HEK293 (cell line): ENCODE measurements around the gene SFR1.

Experiments used
- CTCF ChIA-PET: fragments of 350-600 bp; formaldehyde crosslinking; extraction: SDS; loops from one replicate; lab custom pipeline; 2021; ENCODE audit warnings: antibody characterized with exemption; lab: Yijun Ruan, JAX
- POLR2A ChIA-PET: fragments of 300-600 bp; formaldehyde crosslinking; extraction: SDS; loops from one replicate; lab custom pipeline; 2020; ENCODE audit warnings: antibody characterized with exemption, inconsistent platforms; lab: Yijun Ruan, JAX
- H3K27ac ChIP-seq: fragments of 200-500 bp; sonication (Bioruptor generic); 2 replicates; pipeline ENCODE4 v1.5.1; 2014; ENCODE audit warnings: low read depth, low read length, control low read depth, inconsistent platforms; ENCODE audit errors: extremely low read depth
- H3K36me3 ChIP-seq, 2 experiments: fragments of 200-500 bp in 1 of 2; sonication (Bioruptor generic) in 1 of 2; 1 replicate in 1 of 2; 2 replicates in 1 of 2; pipeline ENCODE4 v1.5.1; 2014 to 2017; ENCODE audit warnings: inconsistent platforms in 2 of 2, low read length in 2 of 2; ENCODE audit not compliant: control insufficient read depth in 2 of 2, insufficient read depth in 1 of 2
- H3K4me1 ChIP-seq: fragments of 200-500 bp; sonication (Bioruptor generic); 2 replicates; pipeline ENCODE4 v1.5.1; 2014; ENCODE audit warnings: mild to moderate bottlenecking, low read length, inconsistent platforms; ENCODE audit not compliant: control insufficient read depth, insufficient read depth
- H3K4me3 ChIP-seq: 2 replicates; pipeline ENCODE4 v1.5.1; 2011; ENCODE audit warnings: low read depth, mild to moderate bottlenecking, control low read depth, low read length, moderate library complexity
- H3K9me3 ChIP-seq: fragments of 200-500 bp; sonication (Bioruptor generic); 2 replicates; pipeline ENCODE4 v1.5.1; 2014; ENCODE audit warnings: low read depth, low read length, inconsistent platforms; ENCODE audit not compliant: control insufficient read depth, insufficient read depth
- HOXD13 ChIP-seq: sonication (generic); formaldehyde crosslinking; IDR thresholded peaks from 2 replicates; pipeline ENCODE4 v1.8.0; 2022; ENCODE audit warnings: missing genetic modification reagents, borderline replicate concordance
- INSM2 ChIP-seq: fragments of 450-650 bp; formaldehyde crosslinking; IDR thresholded peaks from 2 replicates; pipeline ENCODE4 v1.5.1; 2016; ENCODE audit warnings: missing biosample characterization, missing genetic modification characterization
- KLF1 ChIP-seq: fragments of 450-650 bp; formaldehyde crosslinking; IDR thresholded peaks from 2 replicates; pipeline ENCODE4 v1.5.1; 2016; ENCODE audit warnings: missing biosample characterization, missing genetic modification characterization
- KLF10 ChIP-seq: fragments of 450-650 bp; IDR thresholded peaks from 2 replicates; pipeline ENCODE4 v1.5.1; 2018; ENCODE audit warnings: missing biosample characterization, mild to moderate bottlenecking, missing genetic modification characterization
- PRDM10 ChIP-seq: fragments of 450-650 bp; formaldehyde crosslinking; IDR thresholded peaks from 2 replicates; pipeline ENCODE4 v1.5.1; 2016; ENCODE audit warnings: missing biosample characterization, missing genetic modification characterization
- ZBTB20 ChIP-seq: fragments of 450-650 bp; formaldehyde crosslinking; IDR thresholded peaks from 2 replicates; pipeline ENCODE4 v1.5.1; 2016; ENCODE audit warnings: missing biosample characterization, missing genetic modification characterization
- ZNF132 ChIP-seq: fragments of 450-650 bp; formaldehyde crosslinking; IDR thresholded peaks from 2 replicates; pipeline ENCODE4 v1.5.1; 2017; ENCODE audit warnings: missing biosample characterization, missing genetic modification characterization, borderline replicate concordance
- ZNF148 ChIP-seq: fragments of 450-650 bp; formaldehyde crosslinking; IDR thresholded peaks from 2 replicates; pipeline ENCODE4 v1.5.0; 2017; ENCODE audit warnings: missing biosample characterization, missing genetic modification characterization, borderline replicate concordance
- ZNF16 ChIP-seq: fragments of 450-650 bp; formaldehyde crosslinking; IDR thresholded peaks from 2 replicates; pipeline ENCODE4 v1.5.1; 2016; ENCODE audit warnings: low read depth, missing biosample characterization, missing genetic modification characterization
- ZNF169 ChIP-seq: fragments of 450-650 bp; formaldehyde crosslinking; IDR thresholded peaks from 2 replicates; pipeline ENCODE4 v1.5.1; 2016; ENCODE audit warnings: missing biosample characterization, missing genetic modification characterization
- ZNF174 ChIP-seq: fragments of 450-650 bp; formaldehyde crosslinking; IDR thresholded peaks from 2 replicates; pipeline ENCODE4 v1.5.0; 2017; ENCODE audit warnings: missing biosample characterization, mild to moderate bottlenecking, missing genetic modification characterization
- ZNF18 ChIP-seq: fragments of 450-650 bp; formaldehyde crosslinking; IDR thresholded peaks from 2 replicates; pipeline ENCODE4 v1.5.1; 2016; ENCODE audit warnings: missing biosample characterization, missing genetic modification characterization
- ZNF2 ChIP-seq: fragments of 450-650 bp; formaldehyde crosslinking; IDR thresholded peaks from 2 replicates; pipeline ENCODE4 v1.5.1; 2016; ENCODE audit warnings: missing biosample characterization, missing genetic modification characterization
- ZNF23 ChIP-seq: fragments of 450-650 bp; formaldehyde crosslinking; IDR thresholded peaks from 2 replicates; pipeline ENCODE4 v1.5.1; 2016; ENCODE audit warnings: missing biosample characterization, missing genetic modification characterization, borderline replicate concordance
- ZNF449 ChIP-seq: fragments of 450-650 bp; formaldehyde crosslinking; IDR thresholded peaks from 2 replicates; pipeline ENCODE4 v1.5.1; 2017; ENCODE audit warnings: missing biosample characterization, mild to moderate bottlenecking, missing genetic modification characterization, moderate library complexity
- ZNF560 ChIP-seq: fragments of 450-650 bp; formaldehyde crosslinking; IDR thresholded peaks from 2 replicates; pipeline ENCODE4 v1.5.1; 2017; ENCODE audit warnings: missing biosample characterization, missing genetic modification characterization, borderline replicate concordance
- ZNF664 ChIP-seq: fragments of 450-650 bp; formaldehyde crosslinking; IDR thresholded peaks from 2 replicates; pipeline ENCODE4 v1.5.1; 2016; ENCODE audit warnings: missing biosample characterization, missing genetic modification characterization
- ZNF837 ChIP-seq: fragments of 450-650 bp; formaldehyde crosslinking; IDR thresholded peaks from 2 replicates; pipeline ENCODE4 v1.5.1; 2016; ENCODE audit warnings: missing biosample characterization, missing genetic modification characterization

Gene SFR1

GRCh38 chr10:104077247-104077646 is 44.7 kb upstream of the SFR1 start:
- no peaks in the 10 kb centered on the region for H3K36me3 ChIP-seq
- H3K27ac ChIP-seq, result peak overlapping the region; percentile 22; the same call in 1 of the 2 replicates
- H3K9me3 ChIP-seq, result no peaks in the 10 kb centered on the region

GRCh38 chr10:104077663-104078151 is 44.3 kb upstream of the SFR1 start:
- POLR2A ChIA-PET, result interaction anchor here (1.7 kb wide), 1 partner anchor 43 kb away, joined by 4 read pairs; no protein-coding TSS in a partner anchor
- no peaks in the 10 kb centered on the region for H3K36me3 ChIP-seq
- TF ChIP-seq ZBTB20 (tag by site-specific recombination) (no peak), ZNF2 (tag by site-specific recombination) (no peak), ZNF560 (tag by site-specific recombination) (no peak), HOXD13 (no peak), ZNF449 (tag by site-specific recombination) (peak; percentile 93)
- TF ChIP-seq, all 188 proteins: peak for 1
- CTCF ChIA-PET, result interaction anchor here (0.6 kb wide), 1 partner anchor 525 kb away, joined by 3 read pairs; no protein-coding TSS in a partner anchor
- Histone ChIP-seq H3K27ac (peak overlapping the region; percentile 22; the same call in 1 of the 2 replicates), H3K9me3 (no peaks in the 10 kb centered on the region), H3K4me3 (no peak overlapping the region), H3K4me1 (peaks cover 31% of the 10 kb centered on the region)

More at GRCh38 chr10:104077247-104077646, 44.7 kb upstream of the SFR1 start:
- CTCF ChIA-PET, result interaction anchor here (0.6 kb wide), 1 partner anchor 525 kb away, joined by 3 read pairs; no protein-coding TSS in a partner anchor
- no peak for TF ChIP-seq KLF1 (tag by site-specific recombination)
- TF ChIP-seq ZNF169, result no peak
- no peak for TF ChIP-seq ZNF16 (tag by site-specific recombination)
- TF ChIP-seq ZNF664 (tag by site-specific recombination), result 0 out of 2 replicates have a peak, but pooled peaks have one; percentile 6
- TF ChIP-seq INSM2, result 0 out of 2 replicates have a peak, but pooled peaks have one; percentile 3
- TF ChIP-seq ZNF148 (tag by site-specific recombination), result no peak
- TF ChIP-seq ZNF18 (tag by site-specific recombination), result no peak
- no peak for TF ChIP-seq ZNF23 (tag by site-specific recombination)
- POLR2A ChIA-PET, result interaction anchor here (1.7 kb wide), 1 partner anchor 44 kb away, joined by 4 read pairs; no protein-coding TSS in a partner anchor
- H3K4me1 ChIP-seq, result peaks cover 31% of the 10 kb centered on the region
- H3K4me3 ChIP-seq, result no peak overlapping the region

GRCh38 chr10:104080762-104081161 is 41.2 kb upstream of the SFR1 start:
- ChIA-PET POLR2A (no interaction called here), CTCF (interaction anchor here (0.6 to 1.3 kb wide), 6 partner anchors 11 to 193 kb away, joined by 3 to 9 read pairs (median 4); no protein-coding TSS in a partner anchor)
- Histone ChIP-seq H3K4me1 (peaks cover 31% of the 10 kb centered on the region), H3K4me3 (no peak overlapping the region), H3K27ac (no peak overlapping the region), H3K9me3 (no peaks in the 10 kb centered on the region), H3K36me3 (no peaks in the 10 kb centered on the region)
- TF ChIP-seq ZNF174 (tag by site-specific recombination), result no peak
- TF ChIP-seq KLF10 (tag by site-specific recombination), result no peak
- no peak for TF ChIP-seq PRDM10 (tag by site-specific recombination)
- TF ChIP-seq ZNF837, result no peak
- TF ChIP-seq ZNF132 (tag by site-specific recombination), result no peak
